Measurements from ENCODE around the gene ETF1.

ETF1 gene

DNA sequence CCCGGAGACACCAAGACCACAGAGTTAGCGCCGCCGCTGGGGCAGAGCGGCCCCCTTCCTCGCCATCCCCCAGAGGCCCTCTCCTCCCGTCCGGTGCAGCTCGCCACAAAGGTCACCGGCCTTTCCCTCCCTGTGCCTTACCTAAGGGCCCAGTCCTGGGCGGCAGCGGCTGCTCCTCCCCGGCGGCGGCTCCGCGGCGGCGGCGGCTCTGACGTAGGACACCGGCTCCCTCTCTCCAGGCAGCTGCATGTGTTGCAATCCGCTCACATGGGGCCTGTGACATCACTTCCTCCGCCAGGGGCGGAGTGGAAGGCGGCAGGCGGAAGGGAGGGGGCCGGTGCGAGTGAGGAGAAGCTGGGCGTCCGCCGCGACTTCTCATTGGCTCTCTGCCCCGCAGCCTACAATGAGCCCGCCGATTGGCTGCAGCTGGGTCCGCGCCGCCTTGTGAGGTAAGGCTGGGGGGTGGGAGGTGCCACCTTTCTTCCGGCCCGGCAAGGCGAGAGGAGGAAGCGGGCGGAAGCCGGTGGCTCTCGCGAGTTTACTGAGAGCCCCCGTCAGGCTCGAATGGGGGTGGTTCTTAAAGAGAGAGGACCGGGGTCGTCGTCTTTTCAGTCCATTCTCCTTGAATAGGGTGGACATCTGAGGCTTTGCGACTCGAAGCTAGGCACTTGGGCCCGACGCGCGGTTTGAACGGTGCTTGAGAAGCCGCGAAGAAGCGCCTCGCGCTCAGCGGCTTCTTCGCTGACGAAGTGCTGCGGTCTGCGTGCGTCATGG is at the start of gene ETF1:
ETF1 (minus strand) TSS at position 281 of the 774 bp plus-strand sequence. CDS start 318 bp downstream, outside the sequence.
- peak; percentile 100 for DNase-seq (ENCODE audit: low read depth in 2 of 2)

- DNase-seq (ENCODE audit: low read depth in 2 of 2), result no peak
These were observed 45.2 kb upstream of the ETF1 start for GRCh38 chr5:138588013-138588788.

GRCh38 chr5:138585157-138585556 is 42.1 kb upstream of the ETF1 start:
- DNase-seq (ENCODE audit: low read depth in 2 of 2), result no peak

- DNase-seq (ENCODE audit: low read depth in 2 of 2), result no peak
These were observed 41.1 kb upstream of the ETF1 start for GRCh38 chr5:138583984-138584637.

GRCh38 chr5:138582959-138583358 is 39.9 kb upstream of the ETF1 start:
- DNase-seq (ENCODE audit: low read depth in 2 of 2), result no peak

GRCh38 chr5:138580777-138581176 is 37.7 kb upstream of the ETF1 start:
- DNase-seq (ENCODE audit: low read depth in 2 of 2), result no peak

GRCh38 chr5:138580001-138580400 is 37.0 kb upstream of the ETF1 start:
- DNase-seq (ENCODE audit: low read depth in 2 of 2), result no peak

- DNase-seq (ENCODE audit: low read depth in 2 of 2), result no peak
These were observed 36.5 kb upstream of the ETF1 start for GRCh38 chr5:138579517-138579863.

- DNase-seq (ENCODE audit: low read depth in 2 of 2), result no peak
These were observed 34.4 kb upstream of the ETF1 start for GRCh38 chr5:138577452-138577851.

DNA sequence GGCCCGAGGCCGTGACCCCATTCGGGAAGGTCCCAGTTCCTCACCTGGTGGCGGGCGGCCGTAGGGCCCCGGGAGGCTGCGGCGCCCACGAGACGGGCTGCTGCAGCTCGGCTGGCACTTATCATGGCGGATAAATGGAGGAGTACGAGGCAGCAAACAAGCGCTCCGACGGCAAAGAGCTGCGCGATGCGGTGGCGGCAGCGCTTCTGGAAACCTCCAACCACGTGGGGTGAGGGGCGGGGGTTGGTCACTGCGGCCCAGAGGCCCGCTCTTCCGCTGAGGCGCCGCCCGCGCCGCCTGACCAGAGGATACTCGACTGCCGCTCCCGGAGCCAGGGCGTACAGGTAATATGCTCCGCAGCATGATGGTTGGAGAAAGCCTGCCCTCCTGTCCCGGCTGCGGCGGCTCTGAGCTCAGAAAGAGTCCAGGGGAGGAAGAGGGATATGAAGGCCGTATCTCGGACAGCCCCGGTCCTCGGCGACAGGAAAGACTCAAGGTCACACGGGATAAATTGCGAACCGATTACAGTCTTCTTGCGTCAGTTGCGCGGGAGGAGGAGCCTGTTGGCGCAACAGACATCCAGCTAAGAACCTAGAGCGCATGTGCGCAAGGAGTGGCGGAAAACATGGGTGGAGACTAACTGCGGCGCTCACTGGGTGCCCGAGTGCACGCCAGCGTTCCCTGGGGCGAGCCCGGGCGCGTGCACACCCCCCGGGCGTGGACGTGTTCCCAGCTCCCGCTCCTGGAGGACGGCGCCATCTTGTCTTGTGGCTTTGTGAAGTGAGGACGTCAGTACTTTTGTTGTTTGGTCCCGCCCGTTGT is 32.4 kb upstream of the ETF1 start, which contains the start of gene HSPA9:
HSPA9 (minus strand) TSS at position 208 of the 822 bp plus-strand sequence; CDS start at position 125, 83 bp downstream.
- peak; percentile 94 to 96 for DNase-seq (ENCODE audit: low read depth in 2 of 2)

DNA sequence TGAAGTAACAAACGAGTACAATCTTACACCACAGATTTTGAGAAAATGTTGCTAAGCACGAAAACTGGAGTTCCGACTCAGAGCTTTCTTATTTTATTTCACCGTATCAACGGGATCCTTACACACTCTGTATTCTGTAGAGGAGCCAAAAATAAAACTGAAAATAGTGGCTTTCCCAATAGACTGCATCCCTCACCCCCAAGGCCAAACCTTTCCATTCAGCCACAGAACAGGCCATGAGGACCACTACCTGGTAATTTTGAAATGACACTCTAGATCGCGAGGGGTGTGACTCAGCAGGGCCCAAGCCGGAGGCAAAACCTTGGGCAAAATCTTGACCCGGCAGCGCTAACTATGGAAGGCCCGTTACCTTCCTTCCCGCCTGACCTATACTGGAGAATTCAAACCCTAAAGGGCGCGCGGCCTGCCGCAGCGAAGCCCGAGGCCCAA is 31.7 kb upstream of the ETF1 start:
- DNase-seq (ENCODE audit: low read depth in 2 of 2), result no peak

GRCh38 chr5:138573949-138574670 is 31.1 kb upstream of the ETF1 start:
- DNase-seq (ENCODE audit: low read depth in 2 of 2), result no peak

DNA sequence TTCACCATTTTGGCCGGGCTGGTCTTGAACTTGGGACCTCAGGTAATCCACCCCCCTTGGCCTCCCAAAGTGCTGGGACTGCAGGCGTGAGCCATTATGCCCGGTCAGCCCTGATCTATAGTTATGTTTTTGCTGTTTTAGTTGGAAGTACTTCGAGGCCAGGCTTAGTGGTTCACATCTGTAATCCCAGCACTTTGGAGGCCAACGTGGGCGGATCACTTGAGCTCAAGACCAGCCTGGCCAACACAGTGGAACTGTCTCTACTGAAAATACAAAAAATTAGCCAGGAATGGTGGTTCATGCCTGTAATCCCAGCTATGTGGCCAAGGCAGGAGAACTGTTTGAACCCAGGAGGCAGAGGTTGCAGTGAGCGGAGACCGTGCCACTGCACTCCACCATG is 30.2 kb upstream of the ETF1 start:
- DNase-seq (ENCODE audit: low read depth in 2 of 2), result no peak

GRCh38 chr5:138570871-138571270 is 27.8 kb upstream of the ETF1 start:
- DNase-seq (ENCODE audit: low read depth in 2 of 2), result no peak

DNA sequence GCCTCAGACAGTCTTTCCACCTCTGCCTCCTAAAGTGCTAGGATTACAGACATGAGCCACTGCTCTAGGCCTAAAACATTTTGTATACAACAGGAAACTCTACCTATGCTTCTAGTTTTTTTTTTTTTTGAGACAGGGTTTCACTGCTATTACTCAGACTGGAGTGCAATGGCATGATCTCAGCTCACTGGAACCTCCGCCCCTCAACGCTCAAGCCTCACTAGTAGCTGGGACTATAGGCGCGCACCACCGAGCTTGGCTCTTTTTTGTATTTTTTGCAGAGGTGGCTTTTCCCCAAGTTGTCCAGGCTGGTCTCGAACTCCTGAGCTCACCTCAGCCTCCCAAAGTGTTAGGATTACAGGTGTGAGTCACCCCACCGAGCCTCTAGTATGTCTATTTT is 26.7 kb upstream of the ETF1 start:
- no peak for DNase-seq (ENCODE audit: low read depth in 2 of 2)

GRCh38 chr5:138568061-138568824 is 25.2 kb upstream of the ETF1 start:
- DNase-seq (ENCODE audit: low read depth in 2 of 2), result no peak

DNA sequence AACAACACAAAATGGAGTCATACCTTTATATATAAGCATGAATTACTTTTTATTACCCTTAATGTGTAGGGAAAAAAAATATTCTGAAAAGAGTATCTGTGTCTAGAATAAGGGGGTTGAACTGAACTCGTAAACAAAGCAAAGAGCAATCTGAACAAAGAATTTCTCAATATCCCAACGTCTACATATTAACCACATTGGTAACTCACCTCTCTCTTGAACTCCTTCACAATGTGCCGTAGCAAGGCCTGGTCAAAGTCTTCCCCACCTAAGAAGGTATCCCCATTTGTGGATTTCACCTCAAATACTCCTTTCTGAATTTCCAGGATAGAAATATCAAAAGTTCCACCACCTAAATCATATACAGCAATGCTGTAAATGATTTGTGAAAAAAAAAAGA is 23.8 kb upstream of the ETF1 start:
- no peak for DNase-seq (ENCODE audit: low read depth in 2 of 2)

GRCh38 chr5:138565100-138565821 is 22.2 kb upstream of the ETF1 start:
- no peak for DNase-seq (ENCODE audit: low read depth in 2 of 2)

- no peak for DNase-seq (ENCODE audit: low read depth in 2 of 2)
These were observed 21.2 kb upstream of the ETF1 start for GRCh38 chr5:138564242-138564641.
